Measurements from ENCODE around the gene TIPARP.

GRCh38 chr3:156685198-156685597, 10.8 kb downstream of the TIPARP start:
- TF ChIP-seq POLR2A (IDR thresholded peaks at IDR 0.05): no peak
- no peak for TF ChIP-seq CTCF (IDR thresholded peaks at IDR 0.05)
